Tibial nerve (tissue), 4 donors: ENCODE measurements around the gene TRAPPC2. TPM values are rescaled to one million over a fixed set of nuclear protein-coding genes. Genes with fewer than 3 reads are reported as not detected.

ENCODE experiments used
- DNase-seq, 2 donors: peaks; one replicate each; pipeline ENCODE4 v3.0.0-alpha.2; 2019; ENCODE audit warnings: low spot score in 2 of 2
- H3K27ac ChIP-seq, 4 donors: fragments of 200-600 bp; sonication (generic) in 3 of 4; one replicate each; pipeline ENCODE4 v1.5.1; 2017 to 2019; ENCODE audit warnings: mild to moderate bottlenecking in 1 of 4
- H3K27me3 ChIP-seq, 2 donors: fragments of 200-600 bp; sonication (generic) in 1 of 2; one replicate each; pipeline versions ENCODE4 v1.5.1 to v1.6.0; 2017 to 2019
- H3K36me3 ChIP-seq, 3 donors: fragments of 200-600 bp; sonication (generic); one replicate each; pipeline ENCODE4 v1.5.1; 2018 to 2019
- H3K4me1 ChIP-seq, 4 donors: fragments of 200-600 bp; sonication (generic) in 3 of 4; one replicate each; pipeline ENCODE4 v1.5.1; 2017 to 2019
- H3K4me3 ChIP-seq, 4 donors: fragments of 200-600 bp; sonication (generic) in 3 of 4; one replicate each; pipeline ENCODE4 v1.5.1; 2017 to 2019; ENCODE audit warnings: mild to moderate bottlenecking in 1 of 4, moderate library complexity in 1 of 4
- H3K9me3 ChIP-seq, 4 donors: fragments of 200-600 bp; sonication (generic) in 3 of 4; one replicate each; pipeline ENCODE4 v1.5.1; 2017 to 2019
- CTCF ChIP-seq, 5 experiments: fragments of 200-600 bp in 3 of 5; fragments of 450-650 bp in 2 of 5; sonication (generic) in 3 of 5; IDR thresholded peaks; one replicate each; pipeline ENCODE4 v1.5.1; 2016 to 2019; ENCODE audit warnings: antibody characterized with exemption in 5 of 5, mild to moderate bottlenecking in 3 of 5, moderate library complexity in 2 of 5
- EP300 ChIP-seq, 2 donors: sonication (generic); formaldehyde crosslinking; IDR thresholded peaks; one replicate each; pipeline ENCODE4 v1.6.1; 2017; ENCODE audit warnings: antibody characterized with exemption in 2 of 2, mild to moderate bottlenecking in 1 of 2
- POLR2A ChIP-seq, 2 donors: fragments of 450-650 bp; IDR thresholded peaks; one replicate each; pipeline ENCODE4 v1.6.1; 2017; ENCODE audit warnings: antibody characterized with exemption in 2 of 2, mild to moderate bottlenecking in 2 of 2, moderate library complexity in 2 of 2
- WGBS, 2 donors: methylation state at CpG; one replicate each; pipeline ENCODE4 v1.1.5; 2018; 5-methylcytosine and 5-hydroxymethylcytosine counted together
- total RNA-seq, 4 donors: library from RNA; depleted of rRNA; stranded (reverse); fragments of >200 nt; gene quantifications; one replicate each; pipeline ENCODE4 v1.1.0, GENCODE V29; 2016

The TRAPPC2 gene
- total RNA-seq, 4 donors from 2014 or later = 9.0 to 13.8 (median 11.6) TPM

GRCh38 chrX:13775837-13776236 lies 41.4 kb upstream of the TRAPPC2 start:
- DNase-seq = no peak
- H3K27me3 ChIP-seq = no peaks in the 10 kb centered on the region
- H3K4me3 ChIP-seq = no peak overlapping the region
- H3K4me1 ChIP-seq = peaks cover 0 to 5% (median 2%) of the 10 kb centered on the region in 4 donors
- peaks cover 0 to 20% (median 0%) of the 10 kb centered on the region in 3 donors for H3K36me3 ChIP-seq
- H3K9me3 ChIP-seq = no peaks in the 10 kb centered on the region
- 96 to 97% methylated on average over 3 of the region's 3 CpGs for WGBS, 2 donors
- TF ChIP-seq POLR2A (IDR thresholded peaks at IDR 0.05) (no peak), EP300 (IDR thresholded peaks at IDR 0.05) (no peak), CTCF (IDR thresholded peaks at IDR 0.05) (no peak)
- H3K27ac ChIP-seq = no peak overlapping the region

GRCh38 chrX:13774696-13775095 lies 40.3 kb upstream of the TRAPPC2 start:
- DNase-seq = no peak
- TF ChIP-seq CTCF (IDR thresholded peaks at IDR 0.05) = no peak
- TF ChIP-seq EP300 (IDR thresholded peaks at IDR 0.05) = no peak
- no peak for TF ChIP-seq POLR2A (IDR thresholded peaks at IDR 0.05)
- peaks cover 0 to 6% (median 0%) of the 10 kb centered on the region in 4 donors for H3K4me1 ChIP-seq
- no peaks in the 10 kb centered on the region for H3K9me3 ChIP-seq
- H3K27ac ChIP-seq = no peak overlapping the region
- H3K4me3 ChIP-seq = no peak overlapping the region
- H3K36me3 ChIP-seq = peaks cover 0 to 22% (median 0%) of the 10 kb centered on the region in 3 donors
- 74 to 88% methylated on average over 2 of the region's 2 CpGs for WGBS, 2 donors
- no peaks in the 10 kb centered on the region for H3K27me3 ChIP-seq

- Histone ChIP-seq H3K36me3 (peaks cover 0 to 20% (median 0%) of the 10 kb centered on the region in 3 donors), H3K27me3 (no peaks in the 10 kb centered on the region), H3K4me1 (peaks cover 0 to 6% (median 3%) of the 10 kb centered on the region in 4 donors), H3K4me3 (no peak overlapping the region), H3K27ac (no peak overlapping the region), H3K9me3 (no peaks in the 10 kb centered on the region)
- WGBS, 2 donors = 92 to 95% methylated on average over 3 of the region's 3 CpGs
- TF ChIP-seq EP300 (IDR thresholded peaks at IDR 0.05) = no peak
- no peak for TF ChIP-seq POLR2A (IDR thresholded peaks at IDR 0.05)
- TF ChIP-seq CTCF (IDR thresholded peaks at IDR 0.05) = no peak
- no peak for DNase-seq
These were observed 35.7 kb upstream of the TRAPPC2 start for GRCh38 chrX:13770013-13770535.

GRCh38 chrX:13768939-13769338 lies 34.5 kb upstream of the TRAPPC2 start:
- TF ChIP-seq POLR2A (IDR thresholded peaks at IDR 0.05) (no peak), CTCF (IDR thresholded peaks at IDR 0.05) (no peak), EP300 (IDR thresholded peaks at IDR 0.05) (no peak)
- no peak for DNase-seq
- Histone ChIP-seq H3K4me3 (no peak overlapping the region), H3K36me3 (peaks cover 0 to 14% (median 0%) of the 10 kb centered on the region in 3 donors), H3K27me3 (no peaks in the 10 kb centered on the region), H3K4me1 (peaks cover 0 to 16% (median 3%) of the 10 kb centered on the region in 4 donors), H3K9me3 (no peaks in the 10 kb centered on the region), H3K27ac (no peak overlapping the region)
- WGBS, 2 donors = 88% methylated on average over 4 of the region's 4 CpGs

- 23 to 50% methylated on average over 6 of the region's 6 CpGs for WGBS, 2 donors
- no peak for DNase-seq
- Histone ChIP-seq H3K9me3 (no peaks in the 10 kb centered on the region), H3K27ac (peak overlapping the region; percentile 7 to 79 (median 60)), H3K27me3 (no peaks in the 10 kb centered on the region), H3K36me3 (peaks cover 0 to 23% (median 0%) of the 10 kb centered on the region in 3 donors), H3K4me1 (peaks cover 0 to 20% (median 3%) of the 10 kb centered on the region in 4 donors), H3K4me3 (no peak overlapping the region)
- TF ChIP-seq POLR2A (IDR thresholded peaks at IDR 0.05) (no peak), CTCF (IDR thresholded peaks at IDR 0.05) (peak in 2 of 5 experiments; percentile 23 to 27)
These were observed 30.3 kb upstream of the TRAPPC2 start for GRCh38 chrX:13764765-13765164.
